T47D (cell line): ENCODE results near the gene DAAM2.

Source experiments
- DNase-seq, 2 experiments: peaks; one replicate each; pipeline versions ENCODE4 v3.0.0 to v3.0.0-alpha.2; 2011 to 2012; ENCODE audit warnings: low read depth in 1 of 2, low spot score in 1 of 2
- JUND ChIP-seq: IDR thresholded peaks from 2 replicates; pipeline ENCODE4 v1.6.1; 2012; ENCODE audit warnings: low read depth
- in situ Hi-C: cut with HindIII; loops from 2 replicates; pipeline ENCODE4 v1.10.0; 2016; ENCODE audit warnings: low sequenced_read_pairs, low pct_unique_long_range_greater_than_20kb

The DAAM2 gene

DNA sequence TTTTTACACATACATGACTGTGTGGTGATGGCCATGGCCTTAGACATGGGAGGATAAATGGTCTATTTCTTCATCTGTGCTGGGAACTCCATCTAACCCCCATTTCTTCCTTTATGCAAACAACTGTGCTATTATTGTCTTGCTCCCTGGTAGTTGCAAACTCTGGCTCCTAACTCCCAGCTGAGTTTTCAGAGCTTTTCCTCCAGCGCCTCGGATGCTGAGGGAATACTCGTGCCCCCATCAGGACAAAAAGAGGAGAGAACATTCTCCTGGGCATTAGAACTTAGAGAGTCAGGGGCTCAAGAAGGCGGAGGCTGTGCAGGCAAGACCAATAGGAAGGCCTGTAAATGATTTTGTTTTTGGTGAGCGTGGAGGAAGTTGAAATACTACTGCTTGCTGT lies 2.1 kb downstream of the DAAM2 start:
- no peak for TF ChIP-seq JUND
- in situ Hi-C loops: no loop called here
- DNase-seq: no peak

DNA sequence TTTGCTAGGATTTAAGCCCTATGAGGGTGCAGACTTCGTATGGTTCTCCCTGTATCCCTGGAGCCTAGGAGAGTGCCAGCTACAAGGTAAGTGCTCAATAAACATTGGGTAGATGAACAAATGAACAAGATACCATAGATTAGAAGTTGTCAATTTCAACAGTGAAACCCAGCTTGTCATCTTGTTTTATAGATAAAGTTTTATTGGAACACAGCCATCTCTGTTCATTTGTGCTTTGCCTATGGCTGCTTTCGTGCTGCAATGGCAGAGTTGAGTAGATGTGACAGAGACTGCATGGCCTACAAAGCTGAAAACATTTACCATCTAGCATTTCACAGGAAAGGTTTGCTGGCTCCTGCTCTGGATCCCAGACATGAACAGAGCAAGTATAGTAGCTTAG lies 5.6 kb downstream of the DAAM2 start:
- TF ChIP-seq JUND: no peak
- in situ Hi-C loops: no loop called here
- no peak for DNase-seq

- no peak for DNase-seq
- in situ Hi-C loops: no loop called here
- TF ChIP-seq JUND: no peak
These were observed 8.2 kb downstream of the DAAM2 start for GRCh38 chr6:39800034-39801032.

GRCh38 chr6:39801456-39802251 lies 9.5 kb downstream of the DAAM2 start:
- DNase-seq: peak in 1 of 2 experiments; percentile 20
- in situ Hi-C loops: no loop called here
- no peak for TF ChIP-seq JUND

GRCh38 chr6:39803872-39804271 lies 11.7 kb downstream of the DAAM2 start:
- in situ Hi-C loops: no loop called here
- DNase-seq: no peak
- no peak for TF ChIP-seq JUND

GRCh38 chr6:39804466-39805065 lies 12.4 kb downstream of the DAAM2 start:
- TF ChIP-seq JUND: no peak
- in situ Hi-C loops: no loop called here
- DNase-seq: peak in 1 of 2 experiments; percentile 87

GRCh38 chr6:39806278-39806677 lies 14.1 kb downstream of the DAAM2 start:
- no peak for DNase-seq
- in situ Hi-C loops: no loop called here
- TF ChIP-seq JUND: no peak

GRCh38 chr6:39808346-39808745 lies 16.2 kb downstream of the DAAM2 start:
- in situ Hi-C loops: no loop called here
- TF ChIP-seq JUND: no peak
- DNase-seq: no peak

GRCh38 chr6:39808964-39809363 lies 16.8 kb downstream of the DAAM2 start:
- TF ChIP-seq JUND: no peak
- DNase-seq: no peak
- in situ Hi-C loops: no loop called here

GRCh38 chr6:39811835-39812345 lies 19.7 kb downstream of the DAAM2 start:
- in situ Hi-C loops: no loop called here
- no peak for DNase-seq
- no peak for TF ChIP-seq JUND

DNA sequence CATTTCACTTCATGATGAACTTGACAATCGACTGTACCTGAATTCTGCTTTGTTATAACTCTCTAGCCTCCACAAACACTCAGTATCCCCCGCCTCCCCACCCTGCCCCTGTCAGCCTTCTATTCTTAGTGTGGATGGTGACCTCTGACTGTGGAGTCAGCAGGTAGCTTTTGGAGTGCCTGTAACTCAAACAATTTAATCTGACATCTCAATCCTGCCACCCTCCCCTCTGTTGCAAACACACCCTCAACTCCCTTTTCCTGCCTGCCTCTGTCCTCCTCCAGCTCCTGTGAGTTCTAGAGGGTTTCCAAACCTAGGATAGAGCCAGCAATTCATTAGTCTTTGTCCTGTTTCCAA lies 20.3 kb downstream of the DAAM2 start:
- in situ Hi-C loops: no loop called here
- peak in 1 of 2 experiments; percentile 12 for DNase-seq
- TF ChIP-seq JUND: no peak

DNA sequence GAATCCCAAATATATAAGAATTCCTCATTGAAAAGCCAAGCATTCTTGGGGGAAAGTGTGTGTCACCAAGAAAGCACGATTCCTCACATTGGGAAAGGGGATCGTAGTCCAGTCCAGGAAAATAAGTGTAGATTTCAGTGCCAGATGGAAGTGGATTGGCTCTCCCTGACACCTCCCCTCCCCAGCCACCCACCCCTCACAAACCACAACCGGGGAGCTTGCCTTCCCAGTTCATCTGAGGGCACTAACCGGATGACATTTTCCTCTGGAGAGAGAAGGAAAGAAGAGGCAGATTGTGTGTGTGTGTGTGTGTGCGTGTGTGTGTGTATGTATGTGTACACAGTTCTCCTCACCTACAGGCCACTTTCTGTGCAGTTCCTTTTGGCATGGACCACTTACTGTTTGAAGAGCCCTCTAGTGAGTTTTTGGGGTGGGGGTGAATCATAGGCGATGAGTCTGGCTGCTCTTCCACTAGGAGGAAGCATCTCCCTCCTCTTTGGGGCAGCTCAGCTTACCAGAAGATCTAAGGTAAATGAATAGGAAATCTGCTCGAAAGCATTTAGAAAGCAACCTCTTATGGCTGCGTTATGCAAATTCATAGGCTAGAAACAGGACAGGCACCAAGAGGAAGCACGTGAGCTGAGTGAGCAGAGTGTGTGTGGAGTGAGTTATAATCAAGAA lies 20.8 kb downstream of the DAAM2 start:
- TF ChIP-seq JUND: no peak
- in situ Hi-C loops: no loop called here
- DNase-seq: peak in 1 of 2 experiments; percentile 33
